Stimulated activated CD4-positive, alpha-beta T cell treated with anti-CD3 and anti-CD28 coated beads, Interleukin-2, amount 100 ng/mL, for 24 hours (primary cell): ENCODE data around the gene SLC30A9.

Experiments
- DNase-seq, 2 donors: peaks; one replicate each; pipeline ENCODE4 v3.0.0-alpha.2; 2020

SLC30A9 gene

GRCh38 chr4:41990365-41991111, at the start of gene SLC30A9:
SLC30A9 (plus strand) TSS chr4:41990530; CDS start chr4:41990652, 122 bp downstream.
- peak; percentile 89 to 93 for DNase-seq

GRCh38 chr4:41940834-41941233, 49.5 kb upstream of the SLC30A9 start:
- DNase-seq = no peak

- no peak for DNase-seq
Measured at GRCh38 chr4:41943506-41943905, 46.8 kb upstream of the SLC30A9 start.

GRCh38 chr4:41944089-41944488, 46.2 kb upstream of the SLC30A9 start:
- no peak for DNase-seq

GRCh38 chr4:41949531-41949930, 40.8 kb upstream of the SLC30A9 start:
- DNase-seq = no peak

- no peak for DNase-seq
Measured at GRCh38 chr4:41957634-41958033, 32.7 kb upstream of the SLC30A9 start.

- no peak for DNase-seq
Measured at GRCh38 chr4:41963105-41963504, 27.2 kb upstream of the SLC30A9 start.

GRCh38 chr4:41964401-41964800, 25.9 kb upstream of the SLC30A9 start:
- DNase-seq = no peak

GRCh38 chr4:41967392-41967791, 22.9 kb upstream of the SLC30A9 start:
- no peak for DNase-seq

- DNase-seq = no peak
Measured at GRCh38 chr4:41969671-41970070, 20.7 kb upstream of the SLC30A9 start.

- DNase-seq = no peak
Measured at GRCh38 chr4:41975341-41975740, 15.0 kb upstream of the SLC30A9 start.

- DNase-seq = no peak
Measured at GRCh38 chr4:41976775-41977516, 13.4 kb upstream of the SLC30A9 start.

- no peak for DNase-seq
Measured at GRCh38 chr4:41977709-41978108, 12.6 kb upstream of the SLC30A9 start.

- DNase-seq = no peak
Measured at GRCh38 chr4:41981456-41981855, 8.9 kb upstream of the SLC30A9 start, which contains the start of gene DCAF4L1. DCAF4L1 (plus strand) TSS chr4:41981756; CDS start chr4:41981793, 37 bp downstream.

GRCh38 chr4:41982716-41983115, 7.6 kb upstream of the SLC30A9 start:
- DNase-seq = no peak

- no peak for DNase-seq
Measured at GRCh38 chr4:41985151-41985550, 5.2 kb upstream of the SLC30A9 start.

- no peak for DNase-seq
Measured at GRCh38 chr4:41989994-41990364, 351 bp upstream of the SLC30A9 start.

GRCh38 chr4:41991916-41992767, 1.8 kb downstream of the SLC30A9 start:
- no peak for DNase-seq

GRCh38 chr4:41992967-41993857, 2.9 kb downstream of the SLC30A9 start:
- no peak for DNase-seq

- DNase-seq = no peak
Measured at GRCh38 chr4:41994461-41994985, 4.2 kb downstream of the SLC30A9 start.

GRCh38 chr4:41998019-41998418, 7.7 kb downstream of the SLC30A9 start:
- no peak for DNase-seq

- no peak for DNase-seq
Measured at GRCh38 chr4:41999321-41999720, 9.0 kb downstream of the SLC30A9 start.
